A549 (cell line): Measurements from ENCODE around the gene PLGRKT.

ENCODE experiments used
- CBX2 ChIP-seq: fragments of 200-600 bp; sonication (generic); IDR thresholded peaks from 2 replicates; pipeline ENCODE4 v1.6.1; 2016; ENCODE audit warnings: low read depth, mild to moderate bottlenecking, borderline replicate concordance
- CHD2 ChIP-seq: fragments of 150-350 bp; IDR thresholded peaks from 2 replicates; pipeline ENCODE4 v1.6.1; 2014; ENCODE audit warnings: low read length; ENCODE audit not compliant: partially characterized antibody
- EP300 ChIP-seq, 2 experiments: fragments of >200 bp; sonication (Bioruptor Twin); formaldehyde crosslinking; IDR thresholded peaks; 2 replicates in 1 of 2; 3 replicates in 1 of 2; pipeline ENCODE4 v1.6.1; 2016 to 2017
- HOXA7 ChIP-seq: fragments of 250-450 bp; sonication (Bioruptor Pico); IDR thresholded peaks from 2 replicates; pipeline ENCODE4 v1.5.0; 2020; ENCODE audit warnings: mild to moderate bottlenecking, moderate library complexity
- KDM5A ChIP-seq: fragments of 200-600 bp; sonication (generic); IDR thresholded peaks from 2 replicates; pipeline ENCODE4 v1.6.1; 2016; ENCODE audit warnings: antibody characterized with exemption, mild to moderate bottlenecking
- MAZ ChIP-seq: fragments of 150-350 bp; IDR thresholded peaks from 2 replicates; pipeline ENCODE4 v1.6.1; 2014; ENCODE audit warnings: antibody characterized with exemption, low read depth, low read length, borderline replicate concordance
- PHF8 ChIP-seq: fragments of 200-600 bp; sonication (generic); IDR thresholded peaks from 2 replicates; pipeline ENCODE4 v1.6.1; 2016; ENCODE audit warnings: low read depth, mild to moderate bottlenecking, antibody characterized with exemption, moderate library complexity, borderline replicate concordance
- POLR2A ChIP-seq: IDR thresholded peaks from 2 replicates; pipeline ENCODE4 v1.6.1; 2012; ENCODE audit warnings: mild to moderate bottlenecking, low read length
- RAD21 ChIP-seq, 2 experiments: fragments of >200 bp in 1 of 2; sonication (Bioruptor Twin) in 1 of 2; formaldehyde crosslinking in 1 of 2; IDR thresholded peaks in 1 of 2; conservative IDR thresholded peaks in 1 of 2; 2 replicates in 1 of 2; 3 replicates in 1 of 2; pipeline ENCODE4 v1.6.1; 2012 to 2018; ENCODE audit warnings: inconsistent platforms in 1 of 2
- RARB ChIP-seq: fragments of 250-450 bp; sonication (Bioruptor Pico); IDR thresholded peaks from 2 replicates; pipeline ENCODE4 v1.8.0; 2021; ENCODE audit warnings: mild to moderate bottlenecking, moderate library complexity
- RNF2 ChIP-seq: fragments of 200-600 bp; sonication (generic); IDR thresholded peaks from 2 replicates; pipeline ENCODE4 v1.6.1; 2016; ENCODE audit warnings: low read depth, mild to moderate bottlenecking, antibody characterized with exemption, moderate library complexity, borderline replicate concordance
- TP53 ChIP-seq: fragments of 250-450 bp; sonication (Bioruptor Pico); IDR thresholded peaks from 2 replicates; pipeline ENCODE4 v1.5.0; 2021; ENCODE audit warnings: mild to moderate bottlenecking, moderate library complexity
- TF ChIP-seq, protein P1 (sequence below): fragments of >200 bp; sonication (Bioruptor Twin); formaldehyde crosslinking; IDR thresholded peaks from 3 replicates; pipeline ENCODE4 v1.5.1; 2016
- TF ChIP-seq, protein P2 (sequence below): fragments of 150-350 bp; IDR thresholded peaks from 2 replicates; pipeline ENCODE4 v1.6.1; 2014; ENCODE audit warnings: low read depth, mild to moderate bottlenecking, low read length

DNA sequence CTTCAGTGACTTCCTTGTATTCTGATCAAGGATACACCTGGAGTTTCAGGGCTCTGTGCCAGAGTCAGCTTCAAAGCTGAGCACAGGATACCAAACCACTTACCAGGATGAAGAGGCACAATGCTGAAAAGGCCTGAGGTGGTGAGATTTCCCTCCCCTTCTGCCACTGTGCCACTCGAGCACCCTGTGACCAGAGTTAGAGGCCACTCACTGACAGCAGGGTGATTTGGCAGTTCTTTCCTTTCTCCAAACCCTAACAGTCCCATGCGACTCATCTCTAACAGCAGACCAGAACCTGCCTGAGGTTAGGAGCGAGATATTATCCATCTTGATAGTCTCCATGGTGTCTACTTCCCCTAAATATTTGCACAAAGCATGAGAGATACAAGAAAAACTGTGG, 1.8 kb downstream of the PLGRKT start:
- TF ChIP-seq RAD21 (conservative IDR thresholded peaks at IDR 0.05 in 1 of 2, IDR thresholded peaks at IDR 0.05 in 1 of 2) (no peak), MAZ (no peak), POLR2A (no peak), EP300 (IDR thresholded peaks at IDR 0.05) (no peak), KDM5A (no peak), HOXA7 (CRISPR knock-in tag) (no peak), RARB (CRISPR knock-in tag) (no peak), TP53 (CRISPR knock-in tag) (no peak), PHF8 (no peak), RNF2 (no peak), CBX2 (no peak), CHD2 (no peak)
- TF ChIP-seq, protein P1, sequence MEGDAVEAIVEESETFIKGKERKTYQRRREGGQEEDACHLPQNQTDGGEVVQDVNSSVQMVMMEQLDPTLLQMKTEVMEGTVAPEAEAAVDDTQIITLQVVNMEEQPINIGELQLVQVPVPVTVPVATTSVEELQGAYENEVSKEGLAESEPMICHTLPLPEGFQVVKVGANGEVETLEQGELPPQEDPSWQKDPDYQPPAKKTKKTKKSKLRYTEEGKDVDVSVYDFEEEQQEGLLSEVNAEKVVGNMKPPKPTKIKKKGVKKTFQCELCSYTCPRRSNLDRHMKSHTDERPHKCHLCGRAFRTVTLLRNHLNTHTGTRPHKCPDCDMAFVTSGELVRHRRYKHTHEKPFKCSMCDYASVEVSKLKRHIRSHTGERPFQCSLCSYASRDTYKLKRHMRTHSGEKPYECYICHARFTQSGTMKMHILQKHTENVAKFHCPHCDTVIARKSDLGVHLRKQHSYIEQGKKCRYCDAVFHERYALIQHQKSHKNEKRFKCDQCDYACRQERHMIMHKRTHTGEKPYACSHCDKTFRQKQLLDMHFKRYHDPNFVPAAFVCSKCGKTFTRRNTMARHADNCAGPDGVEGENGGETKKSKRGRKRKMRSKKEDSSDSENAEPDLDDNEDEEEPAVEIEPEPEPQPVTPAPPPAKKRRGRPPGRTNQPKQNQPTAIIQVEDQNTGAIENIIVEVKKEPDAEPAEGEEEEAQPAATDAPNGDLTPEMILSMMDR: no peak
- TF ChIP-seq, protein P2, sequence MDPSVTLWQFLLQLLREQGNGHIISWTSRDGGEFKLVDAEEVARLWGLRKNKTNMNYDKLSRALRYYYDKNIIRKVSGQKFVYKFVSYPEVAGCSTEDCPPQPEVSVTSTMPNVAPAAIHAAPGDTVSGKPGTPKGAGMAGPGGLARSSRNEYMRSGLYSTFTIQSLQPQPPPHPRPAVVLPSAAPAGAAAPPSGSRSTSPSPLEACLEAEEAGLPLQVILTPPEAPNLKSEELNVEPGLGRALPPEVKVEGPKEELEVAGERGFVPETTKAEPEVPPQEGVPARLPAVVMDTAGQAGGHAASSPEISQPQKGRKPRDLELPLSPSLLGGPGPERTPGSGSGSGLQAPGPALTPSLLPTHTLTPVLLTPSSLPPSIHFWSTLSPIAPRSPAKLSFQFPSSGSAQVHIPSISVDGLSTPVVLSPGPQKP: no peak
